GM21390 (cell line): ENCODE measurements around the gene HAPLN2.
"Not testable (repeated sequence)": the region's sequence is repeated elsewhere in the genome, so short reads cannot be mapped to it uniquely, and the experiment has no call there.

ENCODE experiments used
- ATAC-seq: cut with Tn5 transposase; IDR thresholded peaks from one replicate; pipeline ENCODE4 v1.9.1; 2021; ENCODE audit not compliant: unreplicated experiment

The HAPLN2 gene

DNA sequence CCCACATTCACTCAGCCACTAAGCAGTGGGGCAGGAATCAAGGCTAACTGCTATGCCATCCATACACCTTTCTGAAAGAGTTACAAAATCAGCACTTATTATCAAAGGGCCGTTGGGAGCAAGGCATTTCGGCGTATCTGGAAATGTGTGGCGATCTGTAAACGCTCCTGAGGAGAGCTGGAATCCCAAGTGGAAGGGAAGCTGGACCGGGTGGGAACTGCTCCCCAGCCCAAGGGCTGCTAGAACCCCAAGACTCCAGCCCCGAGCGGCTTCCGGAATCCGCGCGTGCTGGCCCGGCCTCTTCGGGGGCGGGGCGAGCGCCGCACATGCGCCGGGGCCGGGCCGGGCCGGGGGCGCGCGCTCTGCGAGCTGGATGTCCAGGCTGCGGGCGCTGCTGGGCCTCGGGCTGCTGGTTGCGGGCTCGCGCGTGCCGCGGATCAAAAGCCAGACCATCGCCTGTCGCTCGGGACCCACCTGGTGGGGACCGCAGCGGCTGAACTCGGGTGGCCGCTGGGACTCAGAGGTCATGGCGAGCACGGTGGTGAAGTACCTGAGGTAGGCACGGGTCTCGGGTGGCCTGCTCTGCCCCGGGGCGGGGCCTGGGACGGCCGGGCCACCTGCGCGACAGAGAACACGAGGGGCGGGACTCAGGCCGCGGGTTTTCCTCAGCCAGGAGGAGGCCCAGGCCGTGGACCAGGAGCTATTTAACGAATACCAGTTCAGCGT lies 27.6 kb upstream of the HAPLN2 start, which contains the start of gene NAXE:
Gene NAXE (plus strand): TSS at position 345 of the 726 bp plus-strand sequence. CDS start 29 bp downstream, at position 374.
- peak; percentile 87 for ATAC-seq

DNA sequence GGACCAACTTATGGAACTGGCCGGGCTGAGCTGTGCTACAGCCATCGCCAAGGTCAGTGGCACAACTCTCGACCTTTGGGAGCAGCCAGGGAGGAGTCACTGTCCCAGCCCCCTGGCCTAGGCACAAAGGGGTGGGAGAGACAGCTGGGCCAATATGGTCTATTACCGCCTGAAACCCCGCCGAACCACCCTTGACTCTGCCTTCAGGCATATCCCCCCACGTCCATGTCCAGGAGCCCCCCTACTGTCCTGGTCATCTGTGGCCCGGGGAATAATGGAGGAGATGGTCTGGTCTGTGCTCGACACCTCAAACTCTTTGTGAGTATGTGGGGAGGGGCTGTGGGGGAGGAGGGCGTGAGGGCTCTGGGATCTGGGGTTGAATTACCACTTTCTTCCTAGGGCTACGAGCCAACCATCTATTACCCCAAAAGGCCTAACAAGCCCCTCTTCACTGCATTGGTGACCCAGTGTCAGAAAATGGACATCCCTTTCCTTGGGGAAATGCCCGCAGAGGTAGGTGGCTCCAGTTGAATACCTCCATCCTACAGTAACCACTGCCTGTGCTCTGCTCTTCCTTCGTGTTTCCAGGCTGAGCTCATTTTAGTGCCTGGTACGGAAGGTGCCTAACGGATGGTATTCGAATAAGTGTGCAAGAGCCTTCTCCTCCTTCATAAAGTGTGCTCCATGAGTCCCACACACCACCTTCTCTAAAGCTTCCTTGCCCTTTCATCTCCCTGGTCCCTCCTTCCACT lies 26.9 kb upstream of the HAPLN2 start:
- no peak for ATAC-seq

DNA sequence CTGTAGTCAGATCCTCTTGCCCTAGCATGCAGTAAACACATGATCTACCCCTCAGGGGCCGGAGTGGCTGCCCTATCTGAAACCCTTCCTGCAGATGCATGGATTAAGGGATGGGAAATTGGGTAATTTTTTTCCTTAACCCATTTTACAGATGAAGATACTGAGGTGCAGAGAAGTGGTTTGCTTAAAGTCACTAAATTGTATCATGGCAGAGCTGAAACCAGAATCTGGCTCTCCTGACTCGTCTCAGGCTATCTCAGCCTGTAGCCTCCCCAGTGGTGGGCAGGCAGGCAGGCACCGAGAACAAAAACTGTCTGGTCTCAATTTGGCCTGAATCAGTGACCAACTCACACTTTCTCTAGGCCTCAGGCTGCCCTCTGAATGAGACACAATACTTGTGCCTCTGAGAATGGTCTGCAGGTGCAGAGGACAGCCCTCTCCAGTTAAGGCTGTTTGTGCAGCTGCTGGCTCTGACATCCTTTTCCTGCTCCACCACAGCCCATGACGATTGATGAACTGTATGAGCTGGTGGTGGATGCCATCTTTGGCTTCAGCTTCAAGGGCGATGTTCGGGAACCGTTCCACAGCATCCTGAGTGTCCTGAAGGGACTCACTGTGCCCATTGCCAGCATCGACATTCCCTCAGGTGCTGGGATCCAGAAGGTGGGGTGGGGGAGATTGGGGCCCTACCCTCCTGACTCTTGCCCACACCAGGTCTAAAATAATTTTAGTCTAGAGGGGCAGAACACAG lies 26.1 kb upstream of the HAPLN2 start:
- no peak for ATAC-seq

DNA sequence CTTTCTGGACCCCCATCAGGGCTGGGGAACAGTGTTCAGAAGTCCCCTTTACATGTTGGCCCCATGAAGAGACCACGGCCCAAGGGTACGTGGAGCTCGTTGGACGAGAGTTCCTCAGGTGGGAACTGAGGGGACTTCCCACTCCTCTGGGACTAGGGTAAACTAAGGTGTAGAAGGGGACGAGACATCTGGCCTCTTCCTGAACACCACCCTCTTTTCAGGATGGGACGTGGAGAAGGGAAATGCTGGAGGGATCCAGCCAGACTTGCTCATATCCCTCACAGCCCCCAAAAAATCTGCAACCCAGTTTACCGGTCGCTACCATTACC lies 25.6 kb upstream of the HAPLN2 start:
- no peak for ATAC-seq

DNA sequence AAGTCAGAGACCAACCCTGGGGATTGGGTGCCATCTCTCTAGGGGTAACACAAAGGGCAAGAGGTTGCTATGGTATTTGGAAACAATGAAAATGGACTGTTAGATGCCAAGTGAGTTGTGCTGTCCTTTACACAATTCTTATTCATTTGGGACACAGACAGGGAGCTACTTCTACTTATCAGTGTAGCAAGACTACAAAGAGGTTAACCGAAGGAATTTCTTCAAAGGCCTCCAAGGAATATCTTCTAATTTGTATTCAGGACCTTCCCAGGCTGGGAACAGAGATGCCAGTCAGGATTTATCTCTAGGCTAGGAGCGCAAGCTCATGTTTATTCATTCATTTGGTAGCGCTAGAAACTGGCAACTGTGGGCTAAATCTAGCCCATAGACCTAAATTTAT lies 25.0 kb upstream of the HAPLN2 start:
- ATAC-seq, result no peak

DNA sequence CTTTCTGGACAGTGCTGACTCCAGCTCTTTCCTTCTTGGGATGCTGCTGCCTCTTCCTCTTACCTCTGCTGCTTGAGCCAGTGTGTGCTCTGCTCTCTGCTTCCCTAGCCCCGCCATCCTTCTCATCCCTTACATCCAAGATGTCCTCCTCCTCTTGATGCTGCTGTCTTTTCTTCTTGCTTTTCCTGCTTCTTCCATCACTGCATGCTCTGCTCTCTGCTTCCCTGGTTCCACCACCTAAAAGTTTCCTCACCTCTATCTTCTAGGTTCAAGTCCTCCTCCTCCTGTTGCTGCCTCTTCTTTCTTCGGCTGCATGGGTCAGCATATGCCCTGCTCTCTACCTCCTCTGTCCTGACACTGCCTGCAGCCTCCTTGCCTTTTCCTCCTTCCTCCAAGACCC lies 24.2 kb upstream of the HAPLN2 start:
- ATAC-seq, result no peak

DNA sequence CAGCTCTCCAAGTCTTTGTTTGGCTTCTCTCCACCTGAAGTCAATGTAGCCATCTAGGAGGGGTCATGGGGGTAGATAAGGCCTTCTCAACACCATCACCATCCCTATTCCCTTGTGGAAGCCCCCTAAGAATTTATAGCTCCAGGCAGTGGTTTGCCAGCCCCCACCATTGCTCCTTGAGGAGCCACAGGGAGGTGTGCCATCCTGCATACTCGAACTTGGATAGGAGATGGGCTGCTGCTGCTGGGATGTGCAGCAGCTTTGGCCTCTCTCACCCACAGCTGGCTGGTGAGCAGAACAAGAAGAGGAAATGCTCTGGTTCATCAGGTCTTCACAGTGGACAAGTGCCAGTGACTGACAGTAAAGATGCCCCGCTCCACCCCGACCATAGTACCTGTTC lies 22.8 kb upstream of the HAPLN2 start:
- ATAC-seq, result no peak

DNA sequence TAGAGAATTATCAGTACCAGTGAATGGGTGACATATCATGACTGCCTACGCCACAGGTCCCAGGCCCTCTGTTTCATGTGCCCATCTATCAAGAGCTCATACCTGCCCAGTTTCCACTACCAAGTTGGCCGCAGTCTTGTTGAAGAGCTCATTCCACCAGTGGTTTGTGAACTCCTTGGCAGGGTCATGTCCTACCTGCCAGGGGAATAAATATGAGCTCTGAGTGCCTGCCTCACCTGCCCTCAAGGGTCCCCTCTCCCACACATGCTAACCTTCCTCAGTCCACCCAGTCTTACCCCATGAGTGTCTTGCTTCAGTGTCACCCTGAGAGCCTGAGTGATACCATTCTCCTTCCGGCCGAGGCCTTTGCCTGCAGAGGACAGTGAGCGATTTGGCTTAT lies 21.1 kb upstream of the HAPLN2 start:
- ATAC-seq, result no peak

DNA sequence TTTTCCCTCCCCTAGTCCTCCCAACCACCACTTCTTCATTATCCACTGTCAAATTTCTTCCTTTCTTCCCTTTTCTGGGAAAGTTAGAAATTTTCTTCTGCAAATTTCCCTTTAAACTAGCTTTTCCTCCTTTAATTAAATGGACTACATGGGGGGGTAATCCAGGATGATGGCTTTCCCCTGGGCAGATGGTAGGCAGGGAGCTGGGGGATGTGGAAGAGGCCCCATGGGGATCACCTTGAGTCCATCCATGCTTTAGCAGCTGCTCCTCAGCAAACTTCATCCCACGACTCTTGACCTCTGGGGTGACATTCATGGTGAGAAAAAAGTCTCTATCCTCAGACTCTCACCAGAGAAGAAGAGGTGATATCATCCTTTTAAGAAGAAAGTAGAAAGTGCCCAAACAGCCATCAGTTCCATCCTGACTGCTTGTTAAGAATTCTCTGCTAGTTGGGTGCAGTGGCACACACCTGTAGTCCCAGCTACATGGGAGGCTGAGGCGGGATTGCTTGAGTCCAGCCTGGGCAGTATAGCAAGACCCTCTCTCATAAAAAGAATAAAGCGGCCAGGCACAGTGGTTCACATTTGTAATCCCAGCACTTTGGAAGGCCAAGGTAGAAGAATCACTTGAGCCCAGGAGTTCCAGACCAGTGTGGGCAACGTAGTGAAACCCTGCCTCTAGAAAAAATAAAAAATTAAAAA lies 20.3 kb upstream of the HAPLN2 start:
- no peak for ATAC-seq

DNA sequence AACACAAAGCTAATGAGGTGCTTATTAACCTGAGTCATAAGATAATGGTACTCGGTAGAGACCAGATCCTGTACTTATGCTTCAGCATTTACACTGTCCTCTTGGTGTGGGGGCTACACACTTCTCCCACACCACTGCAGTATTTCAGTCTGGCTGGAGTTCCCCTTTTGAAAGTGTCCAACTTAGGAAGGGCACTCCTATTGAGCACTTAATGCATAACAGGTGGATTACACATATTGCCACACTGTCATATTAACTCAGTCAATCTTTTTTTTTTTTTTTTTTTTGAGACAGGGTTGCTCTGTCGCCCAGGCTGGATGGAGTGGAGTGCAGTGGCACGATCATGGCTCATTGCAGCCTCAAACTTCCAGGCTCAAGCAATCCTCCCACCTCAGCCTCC lies 19.4 kb upstream of the HAPLN2 start:
- ATAC-seq, result no peak

DNA sequence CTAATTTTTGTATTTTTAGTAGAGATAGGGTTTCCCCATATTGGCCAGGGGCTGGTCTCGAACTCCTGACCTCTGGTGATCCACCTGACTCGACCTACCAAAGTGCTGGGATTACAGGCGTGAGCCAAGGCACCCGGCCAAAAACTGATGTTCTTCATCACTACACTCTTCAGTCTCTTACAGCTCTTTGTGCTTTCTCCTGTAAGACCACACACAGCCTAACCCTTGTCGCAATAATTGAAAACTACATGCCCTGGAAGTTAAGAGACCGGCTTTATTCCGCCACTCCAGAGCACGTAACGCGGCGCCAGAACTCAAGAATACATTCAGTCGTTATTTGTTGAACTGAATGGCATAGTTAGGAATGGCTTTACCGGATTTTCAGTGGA lies 18.5 kb upstream of the HAPLN2 start:
- ATAC-seq, result no peak

DNA sequence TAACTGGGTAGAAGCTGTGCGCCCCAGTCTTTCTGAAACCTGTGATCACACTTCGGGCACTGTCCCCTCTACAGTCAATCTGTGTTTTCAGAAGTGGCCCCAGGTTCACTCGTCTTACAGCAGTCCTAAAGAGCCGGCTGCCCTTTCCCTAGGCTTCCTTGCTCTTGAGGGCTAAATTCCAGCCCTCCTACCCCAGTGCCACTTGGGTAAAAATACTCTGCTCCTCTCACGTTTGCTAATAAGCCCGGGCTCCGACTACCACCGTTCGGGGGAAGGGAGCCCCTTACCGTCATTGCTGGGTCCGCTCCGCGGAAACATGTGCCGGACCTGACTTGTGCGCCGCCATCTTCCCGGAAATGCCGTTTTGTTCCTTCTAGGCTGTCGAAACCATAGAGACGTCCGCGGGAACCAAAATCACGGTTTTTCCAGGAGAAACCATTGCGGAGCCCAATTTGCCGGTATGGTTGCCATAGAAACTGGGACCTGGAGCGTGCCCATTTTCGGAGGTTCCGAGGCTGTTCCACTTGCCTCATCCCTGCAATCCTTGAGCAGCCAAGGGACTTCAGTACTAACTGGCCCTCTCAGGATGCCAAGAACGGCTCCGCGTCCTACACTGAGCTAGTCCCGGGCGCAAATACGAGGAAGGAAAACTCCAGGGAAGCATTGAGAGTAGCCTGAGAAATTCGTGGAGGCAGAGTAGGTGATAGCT lies 17.9 kb upstream of the HAPLN2 start, which contains the start of gene GPATCH4:
Gene GPATCH4 (minus strand): TSS at position 358 of the 709 bp plus-strand sequence.
- ATAC-seq, result peak; percentile 43

DNA sequence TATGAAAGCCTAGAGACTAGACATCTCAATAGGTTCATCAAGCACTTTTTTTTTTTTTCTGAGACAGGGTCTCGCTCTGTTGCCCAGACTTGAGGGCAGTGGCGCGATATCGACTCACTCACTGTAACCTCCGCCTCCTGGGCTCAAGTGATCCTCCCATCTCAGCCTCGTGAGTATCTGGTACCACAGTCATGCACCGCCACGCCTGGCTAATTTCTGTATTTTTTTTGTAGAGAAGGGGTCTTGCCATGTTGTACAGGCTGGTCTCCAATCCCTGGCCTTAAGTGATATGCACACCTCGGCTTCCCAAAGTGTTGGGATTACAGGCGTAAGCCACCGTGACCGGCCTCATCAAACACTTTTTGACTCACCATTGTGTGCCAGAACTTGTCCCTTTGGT lies 17.3 kb upstream of the HAPLN2 start:
- no peak for ATAC-seq

DNA sequence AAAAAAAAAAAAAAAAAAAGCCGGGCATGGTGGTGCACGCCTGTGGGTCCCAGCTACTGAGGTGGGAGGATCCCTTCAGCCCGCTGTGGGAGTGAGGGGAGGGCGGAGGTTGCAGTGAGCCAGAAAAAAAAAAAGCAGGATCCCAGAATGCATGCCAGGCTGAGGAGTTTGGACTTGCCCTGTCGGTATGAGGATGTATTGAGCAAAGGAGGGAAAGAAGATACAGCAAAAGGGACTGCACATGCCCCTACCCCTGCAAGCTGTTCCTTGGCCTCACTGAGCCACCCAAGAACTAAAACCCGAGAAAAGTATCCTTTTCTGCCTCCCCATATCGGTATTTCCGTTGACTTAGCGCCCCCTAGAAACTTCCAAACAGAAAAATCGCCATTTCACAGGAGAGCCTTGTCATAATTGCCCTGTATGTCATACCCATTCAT lies 16.6 kb upstream of the HAPLN2 start:
- no peak for ATAC-seq

DNA sequence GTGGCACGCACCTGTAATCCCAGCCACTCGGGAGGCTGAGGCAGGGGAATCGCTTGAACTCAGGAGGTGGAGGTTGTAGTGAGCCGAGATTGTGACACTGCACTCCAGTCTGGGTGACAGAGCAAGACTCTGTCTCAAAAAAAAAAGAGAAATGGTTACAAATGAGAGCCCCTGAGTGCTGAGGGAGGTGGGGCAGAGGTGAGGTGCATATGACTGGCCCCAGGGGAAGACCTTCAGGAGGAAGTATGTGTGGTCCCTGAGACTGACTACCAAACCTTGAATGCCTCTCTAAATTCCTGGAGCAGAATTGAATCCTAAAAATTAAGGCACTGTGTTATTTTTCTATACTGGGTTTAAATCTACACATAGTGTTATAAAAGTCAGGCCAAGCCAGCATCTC lies 11.9 kb upstream of the HAPLN2 start:
- ATAC-seq, result not testable (repeated sequence)

DNA sequence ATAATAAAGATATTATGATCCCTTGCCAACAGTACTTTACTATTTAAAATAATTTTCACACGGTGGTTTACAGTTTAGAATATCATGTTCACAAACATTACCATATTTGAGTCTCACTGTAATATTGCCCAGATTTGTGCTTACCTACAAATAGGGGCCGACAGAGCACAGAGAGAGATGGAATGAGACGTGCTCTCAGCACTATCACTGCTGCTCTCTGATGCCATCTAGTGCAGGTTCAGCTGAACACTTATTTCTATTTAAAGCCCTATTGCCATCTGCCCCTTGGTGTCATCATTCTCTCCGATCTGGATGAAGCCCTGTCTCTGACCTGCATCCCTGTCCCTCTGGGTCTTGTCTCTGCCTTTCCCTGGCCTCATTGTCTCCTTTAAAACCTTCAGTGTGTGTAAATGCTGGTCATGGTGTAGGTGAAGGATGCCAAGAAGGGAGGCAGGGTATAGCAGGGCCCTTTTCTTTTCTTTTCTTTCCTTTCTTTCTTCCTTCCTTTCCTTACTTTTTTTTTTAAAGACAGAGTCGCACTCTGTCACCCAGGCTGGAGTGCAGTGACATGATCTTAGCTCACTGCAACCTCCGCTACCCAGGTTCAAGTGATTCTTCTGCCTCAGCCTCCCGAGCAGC lies 11.1 kb upstream of the HAPLN2 start:
- peak; percentile 81 for ATAC-seq

DNA sequence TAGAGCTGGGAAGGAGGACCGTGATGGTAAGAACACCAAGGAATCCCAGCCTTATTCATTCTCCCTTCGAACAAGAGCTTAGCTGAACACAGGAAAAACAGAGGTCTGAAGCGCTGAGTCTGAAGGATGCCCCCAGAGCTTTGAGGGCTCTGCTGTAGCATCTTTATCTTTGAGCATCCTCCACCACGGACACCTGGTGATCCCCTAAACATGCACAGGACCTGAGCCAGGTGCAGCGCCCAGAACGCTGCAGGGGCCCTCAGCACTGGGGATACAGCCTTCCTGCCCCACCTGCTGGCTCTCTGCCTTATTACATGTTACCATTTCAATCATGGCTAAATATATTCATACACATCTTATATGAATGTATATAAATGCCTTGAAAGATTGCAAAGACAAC lies 10.2 kb upstream of the HAPLN2 start:
- no peak for ATAC-seq

DNA sequence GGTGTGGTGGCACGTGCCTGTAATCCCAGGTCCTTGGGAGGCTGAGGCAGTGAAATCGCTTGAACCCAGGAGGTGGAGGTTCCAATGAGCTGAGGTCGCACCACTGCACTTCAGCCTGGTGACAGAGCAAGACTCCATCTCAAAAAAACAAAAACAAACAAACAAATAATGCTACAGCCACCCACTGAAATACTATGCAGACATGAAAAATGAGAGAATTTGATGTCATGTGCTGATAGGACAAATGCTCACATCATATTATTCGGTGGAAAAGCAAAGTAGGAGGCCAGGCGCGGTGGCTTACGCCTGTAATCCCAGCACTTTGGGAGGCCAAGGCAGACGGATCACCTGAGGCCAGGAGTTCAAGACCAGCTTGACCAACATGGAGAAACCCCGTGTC lies 9.1 kb upstream of the HAPLN2 start:
- ATAC-seq, result not testable (repeated sequence)

DNA sequence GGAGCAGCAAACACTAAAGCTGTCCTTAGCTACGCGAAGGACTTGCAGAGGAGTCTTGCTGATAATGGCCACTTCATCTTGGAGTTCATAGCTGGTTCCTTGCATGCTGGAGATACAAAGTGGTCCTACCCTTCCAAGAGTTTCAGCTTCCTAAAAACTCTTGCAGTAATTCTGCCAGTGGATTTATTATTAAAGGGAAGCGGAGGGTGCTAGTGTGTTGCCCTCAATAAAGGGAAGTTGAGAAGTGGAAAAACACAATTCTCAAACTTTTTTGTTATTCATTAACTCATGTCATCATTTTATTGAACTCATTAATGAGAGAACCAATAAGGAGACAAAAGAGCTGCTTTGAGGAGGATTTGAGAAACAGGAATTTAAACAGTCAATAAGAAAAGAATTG lies 6.5 kb upstream of the HAPLN2 start:
- no peak for ATAC-seq

DNA sequence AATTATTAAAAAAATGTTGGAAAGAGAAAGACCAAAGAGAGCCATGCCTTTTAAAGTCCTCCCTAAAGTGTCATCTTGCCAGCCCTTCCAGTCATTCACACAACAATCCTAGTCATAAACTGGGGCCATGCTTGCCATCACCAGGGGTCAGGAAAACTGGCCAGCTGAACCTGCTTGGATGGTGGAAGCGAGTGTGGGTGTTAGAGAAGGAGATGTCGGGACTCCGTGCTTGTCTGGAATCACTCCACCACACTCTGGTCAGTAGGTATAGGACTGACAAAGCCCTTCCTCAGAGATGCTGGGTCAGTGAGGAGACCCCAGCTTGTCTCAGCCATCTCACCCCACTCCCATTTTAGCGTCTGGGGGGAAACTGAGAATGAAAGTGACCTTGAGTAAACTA lies 3.3 kb upstream of the HAPLN2 start:
- ATAC-seq, result no peak
